HG03521 (cell line): ENCODE results near the gene EN1.

Experiments
- ATAC-seq: cut with Tn5 transposase; IDR thresholded peaks from one replicate; pipeline ENCODE4 v1.9.1; 2021; ENCODE audit warnings: mild to moderate bottlenecking, moderate library complexity; ENCODE audit not compliant: unreplicated experiment

EN1 gene

DNA sequence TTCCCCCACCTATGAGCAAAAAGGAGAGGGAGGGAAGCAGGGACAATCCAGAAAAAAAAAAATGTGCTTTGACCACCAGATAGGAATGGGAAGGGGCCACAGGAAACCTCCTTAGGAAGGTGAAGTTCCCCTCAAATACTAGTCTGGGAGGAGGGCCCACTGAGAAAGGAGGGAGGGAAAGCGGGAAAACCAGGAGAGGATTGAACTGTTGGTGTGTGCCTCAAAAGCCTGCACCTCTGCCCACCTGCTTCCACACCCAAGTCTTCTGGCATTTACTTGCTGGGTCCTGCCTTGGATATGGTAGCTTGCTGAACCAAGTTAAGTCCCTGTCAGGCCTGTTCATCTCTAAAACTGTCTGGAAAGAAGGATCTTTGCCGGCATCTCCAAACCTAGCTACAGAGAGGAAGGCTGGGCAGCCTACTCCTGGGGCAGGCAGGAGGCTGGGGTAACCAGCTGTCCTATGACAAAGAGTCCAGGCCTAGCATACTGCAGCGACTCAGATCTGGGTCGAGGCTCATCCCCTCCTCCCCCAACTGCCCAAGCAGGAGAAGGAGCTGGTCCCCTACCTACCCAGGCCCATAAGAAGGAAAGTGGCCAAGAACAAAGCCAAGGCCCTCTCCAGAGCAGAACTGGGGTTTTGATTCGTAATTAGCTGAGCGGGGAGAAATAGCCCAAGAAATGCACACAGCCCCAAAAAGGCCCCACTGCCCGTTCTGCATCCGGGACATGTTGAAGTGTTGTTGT lies 3.0 kb downstream of the EN1 start:
- ATAC-seq, result no peak

DNA sequence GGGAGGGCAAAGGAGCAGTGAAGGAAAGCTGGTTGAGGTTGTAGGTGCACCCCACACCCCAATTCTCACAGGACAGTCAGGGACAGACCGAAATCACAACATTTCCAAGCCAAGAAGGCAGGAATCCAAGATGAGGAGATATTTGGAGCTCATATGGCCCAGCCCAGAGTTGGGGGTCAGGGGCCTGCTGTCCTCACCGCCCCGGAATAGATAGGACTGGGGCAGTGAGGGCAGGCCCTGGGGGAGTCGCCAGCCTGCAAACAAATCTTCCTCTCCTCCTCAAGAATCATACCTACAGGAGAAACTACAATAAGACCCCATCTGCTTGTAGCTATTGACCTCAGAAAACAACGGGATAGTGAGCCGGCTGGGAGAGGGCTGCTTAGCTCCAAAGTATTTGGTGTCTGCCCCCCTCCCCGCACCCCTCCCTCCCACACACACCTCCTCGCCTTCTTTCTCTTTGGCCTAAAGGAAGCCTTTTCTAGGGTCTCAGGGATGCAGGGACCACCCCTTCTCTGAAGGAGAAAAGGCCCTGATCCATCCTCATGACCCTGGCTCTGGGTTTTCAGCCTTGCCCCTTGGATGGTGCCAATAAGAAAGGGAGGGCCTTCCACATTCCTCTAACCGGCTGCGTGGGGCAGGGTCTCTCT lies 3.8 kb downstream of the EN1 start:
- ATAC-seq, result no peak

DNA sequence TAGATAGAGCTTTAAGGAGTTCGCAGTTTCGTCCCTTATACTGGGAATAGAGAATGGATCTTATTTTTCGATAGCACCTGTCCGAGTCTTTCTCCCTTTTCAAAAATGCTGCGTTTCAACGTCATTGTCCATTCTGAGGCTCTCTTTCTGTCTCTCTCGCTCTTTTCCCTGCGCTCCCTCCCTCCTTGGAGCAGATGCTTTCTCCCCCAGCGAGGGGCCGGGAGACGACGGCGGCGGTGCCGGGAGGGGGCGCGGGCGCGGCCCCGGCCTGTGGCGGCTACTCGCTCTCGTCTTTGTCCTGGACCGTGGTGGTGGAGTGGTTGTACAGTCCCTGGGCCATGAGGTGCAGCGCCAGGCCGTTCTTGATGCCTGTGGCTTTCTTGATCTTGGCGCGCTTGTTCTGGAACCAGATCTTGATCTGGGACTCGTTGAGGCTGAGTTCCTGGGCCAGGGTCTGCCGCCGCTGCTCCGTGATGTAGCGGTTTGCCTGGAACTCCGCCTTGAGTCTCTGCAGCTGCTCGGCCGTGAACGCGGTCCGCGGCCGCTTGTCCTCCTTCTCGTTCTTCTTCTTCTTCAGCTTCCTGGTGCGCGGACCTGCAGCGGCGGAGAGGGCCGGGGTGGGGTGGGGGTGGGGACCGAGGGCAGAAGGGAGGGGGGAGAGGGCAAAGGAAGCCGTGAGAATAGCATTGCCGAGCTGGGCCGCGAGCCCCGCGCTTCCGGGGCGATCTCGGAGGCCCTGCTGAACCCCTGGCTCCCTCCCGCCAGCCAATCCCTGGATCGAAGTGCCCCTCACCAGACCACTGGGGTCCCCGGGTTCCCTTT lies 4.6 kb downstream of the EN1 start:
- no peak for ATAC-seq

DNA sequence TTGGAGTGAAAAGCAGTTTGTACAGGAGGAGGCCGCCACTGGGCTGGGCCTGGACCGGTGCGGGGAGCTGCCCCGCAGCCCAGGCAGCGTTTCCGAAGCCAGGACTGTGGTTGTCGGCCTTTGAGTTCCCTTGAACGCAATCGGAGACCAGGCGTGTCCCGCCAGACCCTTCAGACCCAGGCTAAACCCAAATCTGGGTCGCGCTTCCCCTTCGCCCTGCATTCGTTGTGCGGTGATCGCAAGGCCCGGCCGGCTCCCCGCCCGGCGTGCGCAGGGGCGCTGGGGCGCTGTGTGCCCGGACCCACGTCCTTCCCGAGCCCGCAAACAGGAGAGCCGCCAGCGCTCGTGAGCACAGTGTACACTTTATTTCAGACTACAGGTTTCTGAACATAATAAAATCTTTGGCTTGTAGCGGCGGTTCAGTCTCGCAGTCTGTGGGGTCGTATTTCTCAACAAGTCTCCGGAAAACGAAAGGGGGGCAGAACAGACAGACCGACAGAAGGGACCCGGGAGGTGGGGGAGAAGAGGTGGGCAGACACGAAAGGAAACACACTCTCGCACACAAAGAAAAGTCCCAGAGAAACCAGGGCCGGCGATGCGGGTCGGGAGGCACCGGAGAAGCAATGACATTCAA lies 5.5 kb downstream of the EN1 start:
- ATAC-seq, result no peak

DNA sequence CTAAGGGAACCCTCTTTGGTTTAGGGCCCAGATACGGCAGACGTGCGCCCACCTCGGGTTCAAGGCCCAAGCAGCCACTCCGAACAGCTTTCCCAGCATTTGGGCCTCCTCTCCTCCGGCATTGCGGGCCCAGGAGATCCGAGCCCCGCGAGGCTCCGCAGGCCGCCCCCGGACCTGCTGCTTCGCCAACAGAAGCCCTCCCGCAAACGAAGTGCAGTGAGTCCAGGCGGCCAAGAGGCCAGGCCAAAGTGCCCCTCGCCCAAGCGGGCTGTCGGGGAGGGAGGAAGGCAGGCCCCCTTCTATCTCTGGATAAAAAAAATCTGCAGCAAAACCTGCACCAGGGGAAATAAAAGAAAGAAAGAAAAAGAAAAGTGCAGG lies 6.0 kb downstream of the EN1 start:
- ATAC-seq, result no peak

DNA sequence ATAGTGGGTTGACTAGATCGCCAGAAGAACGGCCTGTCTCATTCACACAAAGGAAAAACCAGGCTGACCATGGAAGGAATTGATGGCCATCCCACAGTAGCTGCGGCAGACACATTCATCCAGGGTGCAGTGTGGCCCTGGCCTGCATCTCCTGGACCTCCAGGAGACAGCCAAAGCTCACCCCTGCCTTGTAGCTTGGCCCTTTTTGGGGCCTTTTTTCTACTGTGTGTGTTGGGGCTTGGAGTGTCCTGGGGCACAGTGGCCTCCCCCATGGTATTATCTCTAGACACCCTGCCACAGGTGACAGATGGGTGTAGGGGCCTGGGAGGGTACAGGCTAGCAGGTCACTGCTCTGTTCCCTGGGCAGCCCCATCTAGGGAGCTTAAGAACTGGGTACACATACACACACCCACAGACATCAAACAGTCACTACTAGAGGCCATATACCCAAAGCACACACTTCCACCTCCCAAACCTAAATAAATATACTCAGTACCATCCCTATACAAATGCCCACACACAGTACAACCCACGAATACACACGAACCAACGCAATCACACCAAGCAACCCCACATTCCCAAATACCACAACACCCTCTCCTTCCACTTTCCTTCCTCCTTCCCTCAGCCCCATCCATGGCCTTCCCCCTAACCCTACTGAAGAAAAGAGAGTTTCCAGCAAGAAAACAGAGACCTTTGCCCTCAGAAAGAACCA lies 8.6 kb downstream of the EN1 start:
- ATAC-seq, result no peak

DNA sequence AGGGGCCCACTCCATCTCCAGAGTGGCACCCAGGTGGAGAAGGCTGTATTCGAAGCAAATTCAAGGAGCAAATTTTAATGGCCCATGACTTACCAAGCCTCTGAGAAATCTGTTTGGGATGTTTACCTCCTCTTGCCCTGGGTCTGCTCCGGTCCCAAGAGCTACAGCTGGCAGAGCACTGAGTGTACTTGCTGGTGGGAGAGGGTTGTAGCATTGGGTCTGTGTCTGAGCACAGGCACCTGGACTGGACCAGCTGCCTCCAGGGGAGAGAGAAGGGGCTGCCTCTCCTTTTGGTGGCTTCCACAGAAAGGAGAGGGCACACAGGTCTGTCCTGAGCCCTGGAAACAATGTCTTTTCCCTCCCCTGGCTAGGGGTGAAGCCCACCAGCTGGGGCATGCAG lies 9.8 kb downstream of the EN1 start:
- no peak for ATAC-seq

DNA sequence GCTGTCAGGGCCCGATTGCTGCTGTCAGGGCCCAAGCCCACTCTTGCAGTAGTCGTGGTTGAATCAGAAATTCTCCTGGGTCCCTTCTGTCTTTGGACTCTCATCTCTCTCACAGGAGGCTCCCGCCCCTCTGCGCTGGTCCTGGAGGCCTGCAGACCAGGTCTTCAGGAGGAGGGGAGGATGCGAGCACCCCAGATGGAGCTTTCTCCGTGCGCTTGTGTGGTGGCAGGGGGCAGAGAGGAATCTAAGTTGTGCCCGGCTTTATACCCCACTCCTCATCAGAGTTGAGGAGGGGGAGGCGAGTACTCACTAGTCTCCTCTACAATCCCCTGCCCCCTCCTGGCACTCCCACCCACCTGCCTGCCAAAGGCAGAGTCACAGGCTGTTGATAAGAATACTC lies 10.4 kb downstream of the EN1 start:
- ATAC-seq, result no peak

DNA sequence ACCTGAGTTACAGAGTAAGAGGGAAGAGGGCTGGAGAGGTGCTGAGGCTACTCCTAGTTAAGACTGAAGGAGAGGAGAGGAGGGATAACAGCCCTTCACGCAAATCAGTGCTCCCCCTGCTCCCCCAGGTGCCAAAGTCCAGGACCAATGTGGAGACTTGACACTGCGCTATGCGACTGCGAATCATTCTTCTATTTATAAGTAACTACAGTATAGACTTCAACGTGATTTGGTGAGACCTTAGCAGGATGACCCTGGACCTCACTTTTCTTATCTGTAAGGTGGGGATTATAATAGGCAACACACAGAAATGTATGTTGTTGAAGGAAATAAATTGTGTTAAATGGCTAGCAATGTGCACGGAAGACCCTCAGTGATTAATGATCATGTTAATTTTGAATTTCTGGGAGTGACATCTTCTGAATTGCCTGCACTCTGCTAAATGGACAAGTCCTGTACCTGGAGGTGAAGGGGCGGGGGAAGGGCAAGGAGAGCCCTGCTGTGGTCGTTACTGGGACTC lies 11.0 kb downstream of the EN1 start:
- no peak for ATAC-seq

DNA sequence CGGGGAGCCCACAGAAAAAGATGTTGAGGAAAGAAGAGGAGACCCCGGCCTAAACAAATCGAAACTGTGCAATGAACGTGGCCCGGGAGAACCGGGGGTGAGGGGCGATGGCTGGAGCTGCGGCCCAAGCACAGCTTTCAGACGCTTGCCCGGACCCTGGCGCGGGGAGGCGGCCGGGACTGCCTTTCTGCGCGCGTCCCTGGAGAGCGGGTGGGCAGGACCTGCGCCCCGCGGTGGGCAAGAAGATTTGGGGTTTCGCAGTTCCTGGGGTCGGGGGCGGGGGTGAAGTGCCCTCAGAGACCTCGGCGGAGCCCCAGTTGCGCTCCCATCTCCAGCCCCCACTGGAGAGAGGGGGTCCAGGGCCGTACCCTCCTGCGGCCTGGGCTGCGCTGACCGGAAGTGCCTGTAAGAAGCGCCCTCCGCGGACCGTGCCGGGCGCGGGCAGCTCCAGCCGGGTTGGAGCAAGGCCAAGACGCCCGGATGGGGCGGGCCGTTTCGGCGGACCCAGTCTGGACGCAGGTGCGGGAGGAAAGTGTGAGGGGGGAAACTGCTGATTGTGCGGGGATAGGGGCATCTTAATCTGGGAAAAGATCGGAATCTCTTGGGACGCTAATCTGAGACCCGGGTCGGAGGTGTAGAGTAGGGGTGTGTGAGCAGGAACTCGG lies 11.6 kb downstream of the EN1 start:
- no peak for ATAC-seq

DNA sequence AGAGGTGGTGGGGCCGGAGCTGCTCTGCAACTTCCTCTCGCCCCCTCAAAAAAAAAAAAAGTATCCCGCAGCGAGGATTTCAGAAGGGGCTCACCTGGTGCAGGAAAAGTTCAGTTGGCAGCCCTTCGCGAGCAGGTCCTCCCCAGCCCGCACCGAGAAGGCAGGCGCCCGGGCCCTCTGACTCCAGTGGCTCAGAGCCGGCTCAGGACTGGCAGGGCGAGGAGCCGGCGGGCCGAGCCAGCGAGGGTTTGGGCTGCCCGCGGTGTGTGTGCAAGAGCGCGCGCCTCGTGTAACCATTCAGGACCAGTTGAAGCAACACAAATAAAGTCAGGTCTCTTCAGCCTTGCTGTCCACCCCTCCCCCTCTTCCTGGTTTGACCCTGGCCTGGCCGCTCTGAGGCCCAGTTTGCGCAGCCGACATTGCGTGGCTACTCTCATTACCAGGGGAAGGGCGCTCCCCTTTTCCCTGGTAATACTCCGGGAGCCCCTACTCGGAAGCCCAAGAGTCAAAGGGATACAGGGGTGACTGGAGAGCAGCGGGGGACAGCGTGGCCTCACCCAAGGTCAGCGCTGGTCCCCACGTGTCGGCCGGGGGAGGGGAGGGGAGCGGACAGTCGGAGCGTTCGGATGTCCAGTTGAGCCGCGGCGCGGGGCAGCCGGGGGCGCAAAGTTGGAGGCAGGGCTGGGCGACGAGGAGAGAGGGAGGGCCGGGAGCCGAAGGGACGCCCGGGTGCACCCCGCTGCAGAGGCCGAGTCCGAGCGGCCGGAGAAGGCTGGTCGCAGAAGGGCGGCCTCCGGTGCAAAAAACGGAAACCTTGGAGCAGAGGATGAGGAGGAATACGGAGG lies 12.3 kb downstream of the EN1 start:
- ATAC-seq, result no peak

DNA sequence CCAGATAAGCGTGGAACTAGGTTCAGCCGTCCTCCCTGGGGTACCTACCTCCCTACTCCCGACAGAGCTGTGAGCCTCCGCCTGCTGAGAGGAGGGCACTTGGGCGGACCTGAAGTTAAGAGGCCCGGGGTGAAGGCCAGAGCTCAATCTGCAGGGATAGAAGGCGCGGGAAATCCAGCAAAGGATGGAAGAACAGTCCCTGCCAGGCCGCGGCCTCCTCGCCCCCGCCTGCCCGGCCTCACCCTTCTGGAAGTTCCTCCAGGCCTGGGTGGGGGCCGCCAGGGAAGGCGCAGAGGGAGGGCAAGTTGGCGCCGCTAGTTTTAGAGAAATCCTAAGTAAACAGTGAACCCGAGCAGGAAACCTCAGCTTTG lies 13.0 kb downstream of the EN1 start:
- no peak for ATAC-seq

DNA sequence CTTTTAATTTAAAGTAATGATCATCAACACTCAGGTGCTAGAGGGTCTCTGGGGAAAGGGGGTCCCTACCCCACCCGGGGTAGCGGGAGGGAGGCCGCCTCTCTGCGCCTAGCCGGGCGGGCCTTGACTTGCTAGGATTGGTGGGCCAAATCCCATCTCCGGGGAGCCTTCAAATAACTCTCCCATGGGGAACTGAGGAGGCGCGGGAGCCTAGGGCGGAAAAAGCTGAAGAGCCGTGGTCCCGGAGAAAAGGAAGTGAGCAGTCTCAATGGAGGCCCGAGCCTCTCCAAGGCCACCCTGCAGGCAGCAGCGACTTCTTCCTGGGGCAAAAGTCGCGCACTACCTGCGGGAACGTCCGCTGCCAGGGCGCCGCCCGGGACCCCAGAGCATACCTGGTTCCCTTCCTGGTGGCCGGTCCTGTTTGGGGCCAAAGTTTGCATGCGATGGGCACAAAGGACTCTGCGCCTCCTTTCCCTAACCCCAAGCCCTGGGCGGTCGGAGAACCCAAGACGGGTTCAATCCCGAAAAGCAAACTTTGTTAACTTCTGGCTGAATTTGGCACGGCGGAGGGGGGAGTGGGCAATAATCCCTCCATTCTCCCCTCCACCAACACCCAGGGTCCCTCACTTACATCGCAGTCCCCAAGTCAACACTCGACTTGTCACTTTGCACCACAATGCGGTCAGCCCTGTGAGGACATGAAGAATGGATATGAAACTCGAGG lies 13.6 kb downstream of the EN1 start:
- ATAC-seq, result no peak

DNA sequence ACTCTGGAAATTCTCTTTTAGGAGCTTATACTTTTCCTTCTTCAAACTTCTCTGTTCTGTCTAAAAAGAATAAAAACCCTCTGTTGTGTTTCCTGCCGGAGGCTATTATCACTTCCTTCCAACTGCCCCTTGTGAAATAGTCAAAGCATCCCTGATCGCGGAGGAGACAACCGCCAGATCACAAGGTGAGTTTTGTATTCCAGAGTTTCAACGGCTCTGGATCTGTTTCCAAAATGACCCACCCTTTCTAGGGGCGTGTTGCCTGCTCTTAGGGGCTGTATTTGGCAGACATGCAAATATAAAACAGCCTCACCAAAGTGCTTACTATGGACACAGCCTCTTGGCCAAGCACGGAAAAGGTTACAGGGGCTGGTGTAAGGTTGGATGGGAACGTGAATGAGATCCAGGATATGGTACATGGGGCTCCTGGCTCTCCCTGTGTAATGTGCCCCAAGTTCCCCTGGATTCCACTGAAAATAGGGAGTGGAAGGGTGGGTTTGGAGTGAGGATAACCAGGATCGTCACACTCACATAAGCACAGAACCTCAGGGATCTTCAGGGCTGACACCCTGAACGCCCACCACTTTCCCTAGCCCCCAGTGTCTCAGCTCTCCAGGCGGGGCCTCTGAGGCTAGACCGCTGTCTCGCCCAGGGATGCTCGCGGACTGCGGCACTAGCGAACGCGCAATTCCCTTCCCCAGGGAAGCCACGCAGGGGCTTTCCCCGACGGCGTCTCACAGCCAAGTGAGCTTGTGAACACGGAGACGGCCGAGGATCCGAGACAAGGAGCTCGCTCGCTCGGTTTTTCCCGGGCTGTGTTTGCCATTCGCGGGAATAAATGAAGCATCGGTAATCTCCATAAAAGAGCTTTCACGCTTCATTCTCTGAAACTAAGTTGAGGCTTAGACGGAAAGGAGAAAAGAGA lies 14.4 kb downstream of the EN1 start:
- ATAC-seq, result no peak

DNA sequence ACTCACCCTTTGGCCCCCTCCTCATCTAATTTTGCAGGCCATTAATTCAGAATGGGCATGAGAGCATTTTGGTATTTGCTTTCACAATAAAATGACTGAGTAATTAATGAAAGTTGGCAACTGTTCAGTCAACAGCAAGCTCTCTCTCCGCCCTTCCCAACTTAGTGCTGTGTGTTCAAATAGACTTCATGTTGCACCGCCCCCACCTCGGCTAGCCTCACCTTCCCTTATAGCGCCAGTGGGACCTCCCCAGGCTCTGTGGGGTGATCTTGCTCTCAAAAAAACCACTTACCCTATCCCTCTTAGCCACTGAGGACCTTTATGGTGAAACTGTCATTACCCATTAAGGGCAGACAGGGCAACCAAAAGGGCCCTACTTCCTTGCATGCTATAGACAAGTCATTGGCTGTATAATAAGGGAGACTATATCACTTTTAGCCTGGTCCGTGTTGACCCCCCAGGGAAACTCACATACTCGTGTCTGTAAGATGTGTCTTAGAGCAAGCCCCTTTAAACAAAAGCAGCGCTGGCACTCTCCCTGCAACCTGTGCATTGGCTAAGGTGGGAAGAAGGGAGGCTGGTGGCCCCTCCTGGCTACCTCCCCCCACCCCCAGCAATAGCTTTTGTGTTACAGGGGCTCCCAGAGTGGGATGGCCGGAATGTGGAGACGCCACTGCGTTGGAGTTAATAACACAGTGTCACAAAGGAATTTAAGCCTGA lies 15.2 kb downstream of the EN1 start:
- no peak for ATAC-seq

DNA sequence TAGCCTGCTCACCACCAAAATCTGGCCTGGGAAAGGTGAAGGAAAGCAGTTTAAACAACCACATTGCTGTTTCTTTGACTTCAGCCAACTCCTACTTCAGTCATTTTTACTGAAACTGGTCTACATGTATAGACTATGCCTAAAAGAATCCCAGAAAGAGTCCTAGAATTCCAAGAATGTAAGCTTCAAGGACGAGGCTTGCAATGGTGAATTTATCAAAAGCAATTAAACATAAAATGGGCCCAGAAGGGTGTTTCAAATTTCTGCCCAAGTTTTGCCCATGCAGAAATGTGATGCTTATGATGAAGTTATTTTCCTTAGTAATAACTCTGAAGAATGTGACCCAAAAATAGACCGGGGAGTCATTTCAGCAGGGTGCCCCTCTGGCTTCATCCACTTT lies 16.6 kb downstream of the EN1 start:
- ATAC-seq, result no peak

DNA sequence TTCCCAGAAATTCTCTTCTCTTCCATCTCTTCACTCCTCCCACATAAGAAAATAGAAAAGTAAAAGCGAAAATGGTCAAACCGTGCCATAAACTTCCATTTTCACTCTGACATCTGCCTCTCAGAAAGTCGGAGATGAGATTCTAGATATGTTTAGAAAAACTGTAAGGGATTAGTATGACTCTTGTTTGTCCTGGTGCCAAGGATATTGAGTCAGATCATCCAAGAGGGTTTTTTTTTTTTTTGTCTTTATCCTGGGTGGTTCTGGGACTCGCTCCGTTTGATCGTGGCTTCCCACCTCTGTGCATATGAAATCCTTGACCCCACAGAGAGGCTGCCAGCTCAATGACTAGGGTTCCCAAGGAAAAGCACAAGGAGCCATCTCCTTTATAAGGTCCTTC lies 17.3 kb downstream of the EN1 start:
- no peak for ATAC-seq
